ENCODE data around the gene USF3.

DNA sequence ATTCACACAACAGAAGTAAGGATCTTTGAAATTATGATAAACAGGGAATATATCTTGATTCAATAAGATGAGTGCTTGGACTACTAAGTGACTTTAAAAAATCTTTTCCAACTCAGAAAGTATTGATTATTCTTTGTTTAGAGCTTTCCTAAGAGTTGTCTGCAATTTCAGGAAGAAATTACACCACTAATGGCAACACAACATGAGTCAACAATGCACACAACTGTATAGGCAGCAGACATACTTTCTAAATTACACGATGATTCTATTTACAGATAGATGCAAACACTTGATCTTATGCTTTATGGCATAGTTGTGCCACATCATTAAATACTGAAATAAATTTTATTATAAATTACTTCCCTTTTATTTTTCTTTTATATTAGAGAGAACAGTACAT, 45.2 kb upstream of the USF3 start:
- TF ChIP-seq, protein P1, sequence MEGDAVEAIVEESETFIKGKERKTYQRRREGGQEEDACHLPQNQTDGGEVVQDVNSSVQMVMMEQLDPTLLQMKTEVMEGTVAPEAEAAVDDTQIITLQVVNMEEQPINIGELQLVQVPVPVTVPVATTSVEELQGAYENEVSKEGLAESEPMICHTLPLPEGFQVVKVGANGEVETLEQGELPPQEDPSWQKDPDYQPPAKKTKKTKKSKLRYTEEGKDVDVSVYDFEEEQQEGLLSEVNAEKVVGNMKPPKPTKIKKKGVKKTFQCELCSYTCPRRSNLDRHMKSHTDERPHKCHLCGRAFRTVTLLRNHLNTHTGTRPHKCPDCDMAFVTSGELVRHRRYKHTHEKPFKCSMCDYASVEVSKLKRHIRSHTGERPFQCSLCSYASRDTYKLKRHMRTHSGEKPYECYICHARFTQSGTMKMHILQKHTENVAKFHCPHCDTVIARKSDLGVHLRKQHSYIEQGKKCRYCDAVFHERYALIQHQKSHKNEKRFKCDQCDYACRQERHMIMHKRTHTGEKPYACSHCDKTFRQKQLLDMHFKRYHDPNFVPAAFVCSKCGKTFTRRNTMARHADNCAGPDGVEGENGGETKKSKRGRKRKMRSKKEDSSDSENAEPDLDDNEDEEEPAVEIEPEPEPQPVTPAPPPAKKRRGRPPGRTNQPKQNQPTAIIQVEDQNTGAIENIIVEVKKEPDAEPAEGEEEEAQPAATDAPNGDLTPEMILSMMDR (IDR thresholded peaks at IDR 0.05), result no peak
- TF ChIP-seq POLR2A (IDR thresholded peaks at IDR 0.05), result no peak
- TF ChIP-seq POLR2AphosphoS5 (IDR thresholded peaks at IDR 0.05), result no peak

Measured in upper lobe of left lung (tissue), 4 donors.